K562 (cell line): Measurements from ENCODE around the gene APC2. TPM values are rescaled to one million over a fixed set of nuclear protein-coding genes. Genes with fewer than 3 reads are reported as not detected.
A peak's percentile ranks its signal among the peaks of the same experiment; 100 is the strongest.

Source experiments
- HEY1 ChIP-seq: fragments of 250-450 bp; sonication (Bioruptor Pico); IDR thresholded peaks from 2 replicates; pipeline ENCODE4 v1.5.0; 2020; ENCODE audit warnings: mild to moderate bottlenecking, moderate library complexity, borderline replicate concordance
- HMGN3 ChIP-seq: IDR thresholded peaks from 2 replicates; pipeline ENCODE4 v1.6.1; 2011; ENCODE audit warnings: borderline replicate concordance, low read depth, mild to moderate bottlenecking, mixed read lengths, low read length; ENCODE audit not compliant: insufficient read length; ENCODE audit errors: extremely low read depth
- MAFF ChIP-seq: IDR thresholded peaks from 2 replicates; pipeline ENCODE4 v1.6.1; 2012; ENCODE audit warnings: low read length, improper control_type of control experiment
- MEIS2 ChIP-seq: fragments of 450-650 bp; IDR thresholded peaks from 2 replicates; pipeline ENCODE4 v1.6.1; 2014; ENCODE audit warnings: mild to moderate bottlenecking; ENCODE audit not compliant: partially characterized antibody
- NRF1 ChIP-seq, 2 experiments: fragments of 450-650 bp; IDR thresholded peaks in 1 of 2; conservative IDR thresholded peaks in 1 of 2; 2 replicates each; pipeline ENCODE4 v1.6.1; 2014; ENCODE audit warnings: mild to moderate bottlenecking in 2 of 2
- PRPF4 ChIP-seq: fragments of 200-400 bp; formaldehyde crosslinking; IDR thresholded peaks from one replicate; pipeline ENCODE4 v1.6.1; 2017; ENCODE audit warnings: low read length, low read depth, mild to moderate bottlenecking; ENCODE audit not compliant: insufficient read depth, poor library complexity, severe bottlenecking
- RAD51 ChIP-seq: fragments of 450-650 bp; IDR thresholded peaks from 2 replicates; pipeline ENCODE4 v1.7.1; 2016; ENCODE audit warnings: low read depth, mild to moderate bottlenecking, borderline replicate concordance
- TAF7 ChIP-seq: fragments of 450-650 bp; IDR thresholded peaks from 2 replicates; pipeline ENCODE4 v1.6.1; 2016; ENCODE audit warnings: missing genetic modification characterization, missing compliant biosample characterization
- TEAD1 ChIP-seq, 2 experiments: fragments of 450-650 bp in 1 of 2; sonication (generic) in 1 of 2; formaldehyde crosslinking; IDR thresholded peaks; 2 replicates each; pipeline versions ENCODE4 v1.4.0 to v1.8.0; 2020 to 2022; ENCODE audit warnings: mild to moderate bottlenecking in 2 of 2, missing genetic modification reagents in 1 of 2
- USF2 ChIP-seq: sonication (generic); formaldehyde crosslinking; IDR thresholded peaks from 2 replicates; pipeline ENCODE4 v1.5.0; 2020; ENCODE audit warnings: missing genetic modification reagents
- VEZF1 ChIP-seq: fragments of 200-800 bp; sonication (Bioruptor generic); IDR thresholded peaks from 2 replicates; pipeline ENCODE4 v1.6.1; 2017; ENCODE audit warnings: missing genetic modification characterization, missing compliant biosample characterization
- ZBTB1 ChIP-seq: sonication (generic); formaldehyde crosslinking; IDR thresholded peaks from 2 replicates; pipeline ENCODE4 v1.8.1; 2023; ENCODE audit warnings: missing genetic modification reagents, low read depth, mild to moderate bottlenecking, borderline replicate concordance
- ZBTB7A ChIP-seq: IDR thresholded peaks from 2 replicates; pipeline ENCODE4 v1.6.1; 2011; ENCODE audit warnings: low read depth, mild to moderate bottlenecking, low read length, moderate library complexity, borderline replicate concordance; ENCODE audit not compliant: control insufficient read depth
- ZFX ChIP-seq: sonication (generic); formaldehyde crosslinking; IDR thresholded peaks from 2 replicates; pipeline ENCODE4 v1.8.0; 2022; ENCODE audit warnings: mild to moderate bottlenecking, missing genetic modification reagents, moderate library complexity
- ZKSCAN1 ChIP-seq: fragments of 150-350 bp; IDR thresholded peaks from 2 replicates; pipeline ENCODE4 v1.6.1; 2016; ENCODE audit warnings: low read depth, low read length
- ZNF23 ChIP-seq: fragments of 250-450 bp; sonication (Bioruptor Pico); IDR thresholded peaks from 2 replicates; pipeline ENCODE4 v1.4.0; 2020; ENCODE audit warnings: mild to moderate bottlenecking
- ZNF583 ChIP-seq: fragments of 250-450 bp; sonication (Bioruptor Pico); IDR thresholded peaks from 2 replicates; pipeline ENCODE4 v1.4.0; 2020
- ZNF699 ChIP-seq: fragments of 250-450 bp; sonication (Bioruptor Pico); IDR thresholded peaks from 2 replicates; pipeline ENCODE4 v1.8.0; 2021; ENCODE audit warnings: mild to moderate bottlenecking, moderate library complexity; ENCODE audit not compliant: insufficient replicate concordance
- polyA plus RNA-seq, 8 experiments: library from polyadenylated mRNA; depleted of rRNA in 4 of 8; stranded (reverse) in 5 of 8; unstranded in 3 of 8; fragments of >200 nt; fragmentation: Nextera tagmentation in 2 of 8; fragmentation: Illumina TruSeq in 1 of 8; extraction: Ambion mirVana in 2 of 8; extraction: Trizol in 1 of 8; gene quantifications; 2 replicates each; pipeline versions ENCODE4 v1.2.1 to v1.2.3, GENCODE V29; 2011 to 2014; ENCODE audit warnings: inconsistent platforms in 1 of 8, missing spikeins in 1 of 8
- total RNA-seq, 7 experiments: library from RNA; depleted of rRNA in 6 of 7; stranded (reverse); fragments of >200 nt in 6 of 7; fragmentation: Illumina TruSeq in 2 of 7; extraction: Trizol in 2 of 7; gene quantifications; 2 replicates each; pipeline versions ENCODE4 v1.2.1 to v1.2.3, GENCODE V29; 2011 to 2021; ENCODE audit warnings: low replicate concordance in 1 of 7

APC2 gene
- total and polyA plus RNA-seq, 9 of the 15 experiments (the other 6 are each of a cell fraction or from before 2014, with no cell fraction given), result 0.01 to 0.40 (median 0.05) TPM; not detected in 3

GRCh38 chr19:1445932-1446712, 3.8 kb upstream of the APC2 start (continued):
- no peak for TF ChIP-seq TEAD1 (CRISPR knock-in tag; IDR thresholded peaks at IDR 0.05)
- TF ChIP-seq MEIS2, result peak; percentile 18
- TF ChIP-seq ZBTB7A, result peak; percentile 64
- TF ChIP-seq RAD51, result no peak
- TF ChIP-seq PRPF4, result no peak
- TF ChIP-seq NRF1 (conservative IDR thresholded peaks at IDR 0.05 in 1 of 2, IDR thresholded peaks at IDR 0.05 in 1 of 2), result peak in 1 of 2 experiments; percentile 80; a peak in 2 of 4 replicates
- TF ChIP-seq ZNF23 (CRISPR knock-in tag), result no peak
- no peak for TF ChIP-seq ZNF699 (CRISPR knock-in tag)
- TF ChIP-seq VEZF1 (CRISPR knock-in tag), result 0 out of 2 replicates have a peak, but pooled peaks have one; percentile 33
- no peak for TF ChIP-seq ZFX (CRISPR knock-in tag)
- TF ChIP-seq MAFF, result no peak
- TF ChIP-seq ZKSCAN1, result no peak
- TF ChIP-seq HEY1, result no peak
- no peak for TF ChIP-seq ZBTB1 (CRISPR knock-in tag)
- TF ChIP-seq TAF7 (tag), result no peak
- TF ChIP-seq ZNF583 (CRISPR knock-in tag), result no peak
- TF ChIP-seq USF2 (CRISPR knock-in tag), result no peak
- no peak for TF ChIP-seq HMGN3
